GM18499 (cell line): ENCODE results near the gene ZNF746.

Experiments
- ATAC-seq: cut with Tn5 transposase; IDR thresholded peaks from one replicate; pipeline ENCODE4 v1.9.1; 2021; ENCODE audit warnings: moderate number of reproducible peaks; ENCODE audit not compliant: insufficient read depth, unreplicated experiment

Gene ZNF746

GRCh38 chr7:149432121-149432691 is 65.4 kb downstream of the ZNF746 start:
- ATAC-seq, result no peak

DNA sequence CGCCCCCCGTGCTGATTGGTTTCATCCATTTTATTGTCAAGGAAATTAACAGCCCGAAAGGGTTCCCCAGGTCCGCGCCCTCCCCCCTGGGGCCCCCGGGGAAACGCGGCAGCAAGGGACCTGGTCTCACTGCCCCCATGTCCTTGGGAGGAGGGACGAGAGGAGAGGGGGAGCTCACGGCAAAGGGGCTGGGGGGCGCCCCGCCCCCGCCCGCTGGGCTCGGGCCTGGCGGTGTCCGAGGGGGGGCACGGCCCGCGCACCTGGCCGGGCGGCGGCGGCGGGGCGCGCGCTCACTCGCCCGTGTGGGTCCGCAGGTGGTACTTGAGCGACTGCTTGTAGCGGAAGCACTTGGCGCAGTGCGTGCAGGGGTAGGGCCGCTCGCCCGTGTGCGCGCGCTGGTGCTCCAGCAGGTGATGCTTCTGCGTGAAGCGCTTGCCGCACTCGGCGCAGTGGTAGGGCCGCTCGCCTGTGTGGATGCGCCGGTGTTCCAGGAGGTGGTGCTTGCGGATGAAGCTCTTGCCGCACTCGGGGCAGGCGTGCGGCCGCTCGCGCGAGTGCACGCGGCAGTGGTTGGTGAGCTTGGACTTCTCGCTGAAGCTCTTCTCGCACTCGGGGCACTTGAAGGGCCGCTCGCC is 66.0 kb downstream of the ZNF746 start:
- ATAC-seq, result no peak

GRCh38 chr7:149430192-149430591 is 67.4 kb downstream of the ZNF746 start:
- no peak for ATAC-seq

- ATAC-seq, result no peak
Observed at GRCh38 chr7:149427893-149428292, 69.7 kb downstream of the ZNF746 start.

- ATAC-seq, result no peak
Observed at GRCh38 chr7:149427096-149427680, 70.4 kb downstream of the ZNF746 start.

DNA sequence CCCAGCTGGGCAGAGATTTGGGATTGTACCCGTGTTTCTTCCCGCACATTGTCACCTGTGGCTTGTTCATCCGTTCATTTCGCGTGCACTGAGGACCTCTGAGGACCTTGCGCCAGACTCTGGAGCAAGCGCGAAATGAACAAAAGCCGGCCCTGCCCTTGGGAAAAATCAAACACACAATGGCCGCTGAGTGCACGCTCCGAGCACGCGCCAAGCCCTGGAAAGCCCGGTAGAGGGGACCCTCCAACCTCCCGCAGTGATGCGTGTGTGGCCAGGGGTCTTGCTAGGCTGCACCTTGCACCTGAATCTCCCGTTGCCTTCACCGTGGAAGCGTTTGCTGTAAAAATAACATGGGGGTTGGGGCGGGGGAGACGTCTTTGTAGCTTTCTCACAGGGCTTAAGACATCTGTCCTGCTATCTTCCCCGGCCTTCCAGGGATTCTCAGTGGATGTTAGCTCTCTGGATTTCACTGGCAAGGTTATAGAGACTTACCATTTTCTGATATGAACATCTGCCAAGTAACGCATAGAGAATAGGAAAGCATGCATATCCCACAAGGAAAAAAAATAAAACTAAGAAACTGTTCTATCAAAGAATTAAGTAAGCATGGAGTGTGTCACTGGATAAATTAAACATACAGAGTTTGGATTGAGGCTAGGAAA is 74.0 kb downstream of the ZNF746 start:
- ATAC-seq, result no peak

- ATAC-seq, result no peak
Observed at GRCh38 chr7:149422914-149423301, 74.7 kb downstream of the ZNF746 start.
